A673 (cell line): ENCODE results near the gene FKTN.

Source experiments
- EZH2 ChIP-seq: fragments of 200-600 bp; sonication (generic); IDR thresholded peaks from 2 replicates; pipeline ENCODE4 v1.6.1; 2017; ENCODE audit warnings: borderline replicate concordance, low read depth, mild to moderate bottlenecking, mixed read lengths, antibody characterized with exemption, low read length; ENCODE audit not compliant: poor library complexity, severe bottlenecking
- TF ChIP-seq, protein P1 (sequence below): fragments of 300-800, 200-600 bp; sonication (generic); conservative IDR thresholded peaks from 2 replicates; pipeline ENCODE4 v1.5.1; 2017; ENCODE audit warnings: low read depth, mild to moderate bottlenecking, antibody characterized with exemption, low read length, moderate library complexity, mixed read lengths

DNA sequence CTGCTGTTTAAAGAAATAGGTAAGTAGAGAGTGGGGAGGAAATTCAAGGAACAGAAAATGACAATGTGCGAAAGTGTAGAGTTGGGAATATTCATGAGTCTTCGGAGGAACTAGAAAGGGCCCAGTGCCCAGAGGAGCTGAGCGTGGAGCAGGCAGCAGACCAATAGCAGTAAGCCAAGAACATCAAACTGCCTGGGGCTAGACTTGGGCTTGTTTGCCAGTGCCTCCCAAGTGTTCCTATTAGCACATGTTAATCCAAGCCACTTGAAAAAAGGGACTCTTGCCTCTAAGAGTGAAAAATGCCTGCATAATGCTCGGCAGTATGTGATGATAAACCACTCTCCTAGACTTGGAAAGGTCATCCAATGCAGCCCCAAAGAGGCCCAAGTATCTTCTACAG is 103.1 kb downstream of the FKTN start:
- TF ChIP-seq, protein P1, sequence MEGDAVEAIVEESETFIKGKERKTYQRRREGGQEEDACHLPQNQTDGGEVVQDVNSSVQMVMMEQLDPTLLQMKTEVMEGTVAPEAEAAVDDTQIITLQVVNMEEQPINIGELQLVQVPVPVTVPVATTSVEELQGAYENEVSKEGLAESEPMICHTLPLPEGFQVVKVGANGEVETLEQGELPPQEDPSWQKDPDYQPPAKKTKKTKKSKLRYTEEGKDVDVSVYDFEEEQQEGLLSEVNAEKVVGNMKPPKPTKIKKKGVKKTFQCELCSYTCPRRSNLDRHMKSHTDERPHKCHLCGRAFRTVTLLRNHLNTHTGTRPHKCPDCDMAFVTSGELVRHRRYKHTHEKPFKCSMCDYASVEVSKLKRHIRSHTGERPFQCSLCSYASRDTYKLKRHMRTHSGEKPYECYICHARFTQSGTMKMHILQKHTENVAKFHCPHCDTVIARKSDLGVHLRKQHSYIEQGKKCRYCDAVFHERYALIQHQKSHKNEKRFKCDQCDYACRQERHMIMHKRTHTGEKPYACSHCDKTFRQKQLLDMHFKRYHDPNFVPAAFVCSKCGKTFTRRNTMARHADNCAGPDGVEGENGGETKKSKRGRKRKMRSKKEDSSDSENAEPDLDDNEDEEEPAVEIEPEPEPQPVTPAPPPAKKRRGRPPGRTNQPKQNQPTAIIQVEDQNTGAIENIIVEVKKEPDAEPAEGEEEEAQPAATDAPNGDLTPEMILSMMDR, result no peak
- TF ChIP-seq EZH2, result no peak
